DOHH2 (cell line): ENCODE data around the gene CLPTM1L.
"Not testable (repeated sequence)": the region's sequence is repeated elsewhere in the genome, so short reads cannot be mapped to it uniquely, and the experiment has no call there.

Experiments used
- H3F3A ChIP-seq: fragments of 200-600 bp; sonication (generic), shearing (Covaris generic); 2 replicates; pipeline ENCODE4 v1.6.0; 2016; ENCODE audit warnings: antibody characterized with exemption, mild to moderate bottlenecking; ENCODE audit not compliant: control insufficient read depth, insufficient read depth
- H3K27ac ChIP-seq: fragments of 200-600 bp; sonication (generic); 2 replicates; pipeline ENCODE4 v1.5.1; 2014; ENCODE audit warnings: low read depth, mild to moderate bottlenecking, low read length, moderate library complexity
- H3K27me3 ChIP-seq: fragments of 200-600 bp; sonication (generic); 2 replicates; pipeline ENCODE4 v1.6.1; 2014; ENCODE audit warnings: mild to moderate bottlenecking, low read length, mixed read lengths; ENCODE audit not compliant: control insufficient read depth
- H3K36me3 ChIP-seq: fragments of 200-600 bp; sonication (generic); 2 replicates; pipeline ENCODE4 v1.6.1; 2014; ENCODE audit warnings: mild to moderate bottlenecking, low read length, moderate library complexity, mixed read lengths; ENCODE audit not compliant: control insufficient read depth
- H3K4me1 ChIP-seq: fragments of 200-600 bp; sonication (generic); 2 replicates; pipeline ENCODE4 v1.6.1; 2014; ENCODE audit warnings: mild to moderate bottlenecking, low read length, mixed read lengths; ENCODE audit not compliant: control insufficient read depth
- H3K4me2 ChIP-seq: fragments of 200-600 bp; sonication (generic); 2 replicates; pipeline ENCODE4 v1.6.0; 2014; ENCODE audit warnings: mild to moderate bottlenecking, low read length, moderate library complexity
- H3K4me3 ChIP-seq: fragments of 200-600 bp; sonication (generic); 2 replicates; pipeline ENCODE4 v1.5.1; 2014; ENCODE audit warnings: mild to moderate bottlenecking, low read length, mixed read lengths
- H3K79me2 ChIP-seq: fragments of 200-600 bp; sonication (generic); 2 replicates; pipeline ENCODE4 v1.6.1; 2014; ENCODE audit warnings: mild to moderate bottlenecking, low read length, mixed read lengths; ENCODE audit not compliant: control insufficient read depth
- H3K9me2 ChIP-seq: fragments of 200-600 bp; sonication (generic); replicated peaks from 2 replicates; pipeline ENCODE4 v1.6.1; 2014; ENCODE audit warnings: mild to moderate bottlenecking, low read length, mixed read lengths; ENCODE audit not compliant: control insufficient read depth
- H3K9me3 ChIP-seq: fragments of 200-600 bp; sonication (generic); 2 replicates; pipeline ENCODE4 v1.6.1; 2014; ENCODE audit warnings: antibody characterized with exemption, low read length, mixed read lengths; ENCODE audit not compliant: control insufficient read depth, insufficient read depth
- H4K20me1 ChIP-seq: fragments of 200-600 bp; sonication (generic); 2 replicates; pipeline ENCODE4 v1.6.0; 2014; ENCODE audit warnings: low read depth, mild to moderate bottlenecking, antibody characterized with exemption, low read length, moderate library complexity; ENCODE audit not compliant: control insufficient read depth, insufficient read depth
- CTCF ChIP-seq: fragments of 200-600 bp; sonication (generic); IDR thresholded peaks from one replicate; pipeline ENCODE4 v1.5.1; 2014; ENCODE audit warnings: antibody characterized with exemption, mild to moderate bottlenecking, low read depth, low read length; ENCODE audit not compliant: poor library complexity, severe bottlenecking
- EZH2phosphoT487 ChIP-seq: fragments of 200-600 bp; sonication (generic); IDR thresholded peaks from 2 replicates; pipeline ENCODE4 v1.6.1; 2017; ENCODE audit warnings: borderline replicate concordance, mild to moderate bottlenecking, antibody characterized with exemption, low read length, moderate library complexity, mixed read lengths

Gene CLPTM1L

GRCh38 chr5:1277781-1278180, 67.1 kb downstream of the CLPTM1L start:
- Histone ChIP-seq H3K9me2 (no peaks in the 10 kb centered on the region), H3K4me1 (no peaks in the 10 kb centered on the region), H3K27ac (no peak overlapping the region), H3K4me2 (no peak overlapping the region), H4K20me1 (0 out of 2 replicates have a peak, but pooled peaks cover 3% of the 10 kb centered on the region), H3K4me3 (no peak overlapping the region), H3F3A (no peaks in the 10 kb centered on the region), H3K9me3 (no peaks in the 10 kb centered on the region), H3K36me3 (peaks cover 78% of the 10 kb centered on the region), H3K27me3 (no peaks in the 10 kb centered on the region), H3K79me2 (peaks cover 80% of the 10 kb centered on the region)
- TF ChIP-seq EZH2phosphoT487 = no peak
- no peak for TF ChIP-seq CTCF

- Histone ChIP-seq H3K4me2 (no peak overlapping the region), H3K9me3 (no peaks in the 10 kb centered on the region), H3K27me3 (no peaks in the 10 kb centered on the region), H3K27ac (no peak overlapping the region), H3K36me3 (peaks cover 74% of the 10 kb centered on the region), H3K4me1 (no peaks in the 10 kb centered on the region), H3K4me3 (no peak overlapping the region), H4K20me1 (0 out of 2 replicates have a peak, but pooled peaks cover 3% of the 10 kb centered on the region), H3K9me2 (no peaks in the 10 kb centered on the region), H3F3A (no peaks in the 10 kb centered on the region), H3K79me2 (peaks cover 76% of the 10 kb centered on the region)
- no peak for TF ChIP-seq EZH2phosphoT487
- no peak for TF ChIP-seq CTCF
Measured at GRCh38 chr5:1277331-1277730, 67.6 kb downstream of the CLPTM1L start.

- H3K9me3 ChIP-seq = no peaks in the 10 kb centered on the region
- no peaks in the 10 kb centered on the region for H3K9me2 ChIP-seq
- H4K20me1 ChIP-seq = 0 out of 2 replicates have a peak, but pooled peaks cover 3% of the 10 kb centered on the region
- no peak overlapping the region for H3K4me3 ChIP-seq
- no peak overlapping the region for H3K4me2 ChIP-seq
- H3K27me3 ChIP-seq = no peaks in the 10 kb centered on the region
- H3K36me3 ChIP-seq = peaks cover 74% of the 10 kb centered on the region
- peaks cover 72% of the 10 kb centered on the region for H3K79me2 ChIP-seq
- no peak overlapping the region for H3K27ac ChIP-seq
- no peak for TF ChIP-seq CTCF
- TF ChIP-seq EZH2phosphoT487 = no peak
- no peaks in the 10 kb centered on the region for H3F3A ChIP-seq
- H3K4me1 ChIP-seq = no peaks in the 10 kb centered on the region
Measured at GRCh38 chr5:1276930-1277329, 68.0 kb downstream of the CLPTM1L start.

- not testable (repeated sequence) for H3K9me3 ChIP-seq, H3K27ac ChIP-seq, H3K27me3 ChIP-seq, H3K4me1 ChIP-seq, H3K9me2 ChIP-seq, H3K4me3 ChIP-seq, H3F3A ChIP-seq, H3K4me2 ChIP-seq, H4K20me1 ChIP-seq
- Histone ChIP-seq H3K36me3 (peaks cover 75% of the 10 kb centered on the region), H3K79me2 (peaks cover 60% of the 10 kb centered on the region)
Measured at GRCh38 chr5:1275397-1276391, 69.2 kb downstream of the CLPTM1L start.
